Gastrocnemius medialis (tissue), 4 donors: ENCODE measurements around the gene MBL2.

Source experiments
- CTCF ChIP-seq, 5 experiments: fragments of 450-650 bp in 3 of 5; fragments of 200-600 bp in 2 of 5; sonication (generic) in 2 of 5; IDR thresholded peaks in 4 of 5; conservative IDR thresholded peaks in 1 of 5; 1 replicate in 4 of 5; 2 replicates in 1 of 5; pipeline ENCODE4 v1.5.1; 2016 to 2019; ENCODE audit warnings: antibody characterized with exemption in 5 of 5, mild to moderate bottlenecking in 3 of 5, moderate library complexity in 3 of 5
- POLR2A ChIP-seq, 2 donors: fragments of 450-650 bp; IDR thresholded peaks; one replicate each; pipeline ENCODE4 v1.6.1; 2017; ENCODE audit warnings: antibody characterized with exemption in 2 of 2, mild to moderate bottlenecking in 2 of 2, moderate library complexity in 2 of 2

DNA sequence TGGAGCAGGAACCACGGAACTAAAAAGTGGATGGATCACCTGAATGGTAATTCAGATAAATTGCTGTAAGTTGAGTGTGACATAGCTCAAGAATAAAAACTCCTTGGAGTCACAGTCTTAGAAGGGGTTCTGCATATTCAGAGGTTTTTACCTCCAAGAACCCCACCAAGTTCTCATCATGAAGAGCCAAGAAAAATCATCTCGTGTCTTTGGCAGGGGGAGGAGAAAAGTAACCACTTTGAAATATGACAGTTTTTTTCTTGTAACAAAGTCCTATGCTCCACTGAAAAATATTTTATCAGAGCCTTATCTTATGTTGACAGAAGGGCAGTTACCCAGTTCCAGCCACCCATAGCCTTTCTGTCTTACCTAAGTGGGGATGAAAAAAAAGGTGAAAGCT lies 38.2 kb upstream of the MBL2 start:
- TF ChIP-seq CTCF (IDR thresholded peaks at IDR 0.05 in 4 of 5, conservative IDR thresholded peaks at IDR 0.05 in 1 of 5) (no peak), POLR2A (IDR thresholded peaks at IDR 0.05) (no peak)
